COLO668 (cell line): Measurements from ENCODE around the gene ZNF227.
"Not testable (repeated sequence)": the region's sequence is repeated elsewhere in the genome, so short reads cannot be mapped to it uniquely, and the experiment has no call there.

Experiments used
- DNase-seq: peaks from one replicate; lab custom pipeline; 2025; ENCODE audit not compliant: unreplicated experiment; lab: John Stamatoyannopoulos, UW

The ZNF227 gene

GRCh38 chr19:44212250-44212865 is at the start of gene ZNF227:
Gene ZNF227, plus strand, starts transcription at chr19:44212532. Its CDS starts 5,261 bp downstream, at chr19:44217793.
- DNase-seq, result peak; percentile 90

- no peak for DNase-seq
These were observed 48.5 kb upstream of the ZNF227 start for GRCh38 chr19:44163789-44164188.

GRCh38 chr19:44164327-44164672 is 48.0 kb upstream of the ZNF227 start:
- no peak for DNase-seq

GRCh38 chr19:44164673-44165512 is 47.4 kb upstream of the ZNF227 start, which contains the start of gene ZNF226:
Gene ZNF226, plus strand, starts transcription at chr19:44165100. Its CDS starts 4,981 bp downstream, at chr19:44170081.
- peak; percentile 88 for DNase-seq

GRCh38 chr19:44170660-44171059 is 41.7 kb upstream of the ZNF227 start:
- DNase-seq, result not testable (repeated sequence)

- DNase-seq, result no peak
These were observed 35.7 kb upstream of the ZNF227 start for GRCh38 chr19:44176590-44176989.

GRCh38 chr19:44180968-44181367 is 31.4 kb upstream of the ZNF227 start:
- DNase-seq, result no peak

- DNase-seq, result no peak
These were observed 30.2 kb upstream of the ZNF227 start for GRCh38 chr19:44182145-44182544.

- no peak for DNase-seq
These were observed 22.3 kb upstream of the ZNF227 start for GRCh38 chr19:44190020-44190419.

- DNase-seq, result no peak
These were observed 20.2 kb upstream of the ZNF227 start for GRCh38 chr19:44192127-44192526.

GRCh38 chr19:44196772-44197171 is 15.6 kb upstream of the ZNF227 start:
- no peak for DNase-seq

- no peak for DNase-seq
These were observed 9.9 kb upstream of the ZNF227 start for GRCh38 chr19:44202470-44202869.

GRCh38 chr19:44202974-44203373 is 9.4 kb upstream of the ZNF227 start:
- DNase-seq, result no peak

GRCh38 chr19:44203877-44204276 is 8.5 kb upstream of the ZNF227 start:
- not testable (repeated sequence) for DNase-seq

GRCh38 chr19:44204772-44205171 is 7.6 kb upstream of the ZNF227 start:
- no peak for DNase-seq

GRCh38 chr19:44207126-44207803 is 5.1 kb upstream of the ZNF227 start:
- DNase-seq, result peak; percentile 94

- peak; percentile 17 for DNase-seq
These were observed 574 bp downstream of the ZNF227 start for GRCh38 chr19:44212866-44213346.

GRCh38 chr19:44219926-44220325 is 7.6 kb downstream of the ZNF227 start:
- not testable (repeated sequence) for DNase-seq

GRCh38 chr19:44220761-44221160 is 8.4 kb downstream of the ZNF227 start:
- DNase-seq, result not testable (repeated sequence)

- DNase-seq, result not testable (repeated sequence)
These were observed 9.0 kb downstream of the ZNF227 start for GRCh38 chr19:44221291-44221690.

GRCh38 chr19:44228318-44228717 is 16.0 kb downstream of the ZNF227 start:
- no peak for DNase-seq

GRCh38 chr19:44232867-44233266 is 20.5 kb downstream of the ZNF227 start:
- no peak for DNase-seq
